DMS153 treated with DMSO at 0.1 percent for 48 hours (cell line): Measurements from ENCODE around the gene MARK3.

Experiments used
- DNase-seq: peaks from one replicate; lab custom pipeline; 2025; ENCODE audit not compliant: unreplicated experiment; lab: John Stamatoyannopoulos, UW

The MARK3 gene

DNA sequence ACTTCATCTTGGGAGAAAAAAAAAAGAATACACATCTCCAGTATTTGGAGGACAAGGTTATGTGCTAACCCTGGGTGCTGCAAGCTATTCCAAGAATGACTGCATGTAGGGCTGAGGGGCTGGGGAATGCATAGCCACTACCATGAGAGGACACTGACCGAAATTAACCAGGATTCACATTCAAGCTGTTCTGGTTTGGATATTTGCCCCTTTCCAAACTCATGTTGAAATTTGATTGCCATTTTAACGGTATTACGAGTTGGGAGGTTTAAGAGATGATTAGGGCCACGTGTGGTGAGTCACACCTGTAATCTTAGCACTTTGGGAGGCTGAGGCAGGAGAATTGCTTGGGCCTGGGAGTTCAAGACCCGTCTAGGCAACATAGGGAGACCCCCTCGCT, 18.5 kb upstream of the MARK3 start:
- no peak for DNase-seq

DNA sequence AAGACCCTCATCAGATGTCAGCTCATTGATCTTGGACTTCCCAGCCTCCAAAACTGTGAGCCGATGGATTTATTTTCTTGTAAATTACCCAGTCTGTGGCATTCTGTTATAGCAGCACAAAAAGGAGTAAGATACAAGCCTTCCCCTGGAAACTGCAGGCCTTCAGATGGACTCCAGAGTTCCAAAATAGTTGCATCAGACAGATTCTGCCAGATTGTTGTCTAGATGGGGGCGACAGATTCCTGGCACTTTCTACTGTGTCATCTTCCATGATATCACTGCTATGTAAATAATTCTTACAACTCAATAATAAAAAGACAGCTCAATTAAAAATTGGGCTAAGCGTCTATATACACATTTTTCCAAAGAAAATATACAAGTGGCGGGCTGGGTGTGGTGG, 17.2 kb upstream of the MARK3 start:
- no peak for DNase-seq

DNA sequence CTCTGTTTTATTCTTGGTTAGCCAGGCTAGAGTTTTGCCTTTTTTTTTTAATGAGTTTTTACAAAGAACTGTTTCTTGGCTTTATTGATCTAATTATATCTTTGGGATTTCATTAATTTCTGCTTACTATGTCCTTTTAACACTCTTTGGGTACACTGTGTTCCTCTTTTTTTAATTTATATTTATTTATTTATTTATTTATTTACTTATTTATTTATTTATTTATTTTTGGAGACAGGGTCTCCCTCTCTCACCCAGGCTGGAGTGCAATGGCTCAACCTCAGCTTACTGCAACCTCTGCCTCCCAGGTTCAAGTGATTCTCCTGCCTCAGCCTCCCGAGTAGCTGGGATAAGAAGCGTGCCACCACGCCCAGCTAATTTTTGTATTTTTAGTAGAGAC, 15.1 kb upstream of the MARK3 start:
- no peak for DNase-seq

DNA sequence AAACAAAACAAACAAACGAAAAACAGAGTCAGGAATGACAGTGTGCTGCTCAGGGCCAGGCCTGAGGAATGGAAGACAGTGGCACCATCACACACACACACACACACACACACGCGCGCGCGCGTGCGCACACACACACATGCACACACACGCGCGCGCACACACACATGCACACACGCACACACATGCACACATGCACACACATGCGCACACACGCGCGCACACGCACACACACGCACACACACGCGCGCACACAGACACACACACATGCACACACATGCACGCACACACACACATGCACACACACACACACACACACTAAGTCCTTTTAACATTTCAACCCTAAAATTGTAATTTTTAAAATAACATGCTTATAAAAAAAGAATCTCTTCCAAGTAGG, 13.2 kb upstream of the MARK3 start:
- no peak for DNase-seq

DNA sequence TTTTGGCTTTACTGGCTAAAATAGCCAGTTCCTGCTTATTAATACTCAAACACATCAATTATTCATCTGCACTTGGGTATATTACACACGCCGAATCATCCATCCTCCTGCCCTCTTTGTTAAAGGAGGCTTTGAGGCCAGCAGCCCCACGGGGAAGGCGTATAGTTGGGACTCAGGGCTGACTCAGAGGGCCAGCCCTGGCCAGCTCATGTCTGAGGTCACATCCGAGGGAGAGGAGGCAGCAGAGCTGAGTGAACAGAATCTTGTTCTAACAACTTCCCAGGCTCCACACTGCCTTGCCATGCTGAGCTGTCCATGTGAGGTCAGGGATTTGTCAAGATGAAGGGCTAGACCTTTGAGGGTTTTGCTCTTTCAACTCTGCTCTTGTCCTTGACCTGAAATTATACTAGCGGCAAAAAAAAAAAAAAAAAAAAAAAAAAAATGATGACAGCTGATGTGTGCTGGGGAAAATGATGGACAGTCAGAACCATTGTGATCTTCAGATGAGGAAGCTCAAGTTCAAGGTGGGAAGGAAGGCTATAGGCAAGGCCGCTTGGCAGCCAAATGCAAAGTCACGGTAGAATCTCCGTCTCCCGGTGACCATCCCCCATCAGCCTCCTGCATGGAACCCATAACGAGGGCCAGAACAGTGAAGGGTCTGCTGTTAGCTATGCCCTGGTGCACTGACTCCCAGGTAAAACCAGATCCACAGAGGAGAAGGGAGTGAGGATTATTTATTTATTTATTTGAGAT, 12.5 kb upstream of the MARK3 start:
- no peak for DNase-seq

DNA sequence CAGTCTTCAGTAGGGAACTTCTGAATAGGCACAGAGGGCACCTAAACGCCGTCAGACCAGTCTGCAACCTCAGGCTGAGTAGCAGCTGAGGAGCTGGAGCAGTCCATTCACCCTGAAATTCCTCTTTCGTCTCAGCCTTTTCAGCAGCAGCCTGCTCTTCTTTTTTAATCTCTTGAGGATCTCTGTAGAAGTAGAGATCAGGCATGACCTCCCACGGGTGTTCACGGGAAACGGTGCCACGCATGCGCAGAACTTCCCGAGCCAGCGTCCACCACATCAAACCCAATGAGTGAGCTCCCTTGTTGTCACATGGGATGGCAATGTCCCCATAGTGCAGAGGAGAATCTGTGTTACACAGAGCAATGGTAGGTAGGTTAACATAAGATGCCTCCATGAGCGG, 11.1 kb upstream of the MARK3 start:
- DNase-seq = no peak

DNA sequence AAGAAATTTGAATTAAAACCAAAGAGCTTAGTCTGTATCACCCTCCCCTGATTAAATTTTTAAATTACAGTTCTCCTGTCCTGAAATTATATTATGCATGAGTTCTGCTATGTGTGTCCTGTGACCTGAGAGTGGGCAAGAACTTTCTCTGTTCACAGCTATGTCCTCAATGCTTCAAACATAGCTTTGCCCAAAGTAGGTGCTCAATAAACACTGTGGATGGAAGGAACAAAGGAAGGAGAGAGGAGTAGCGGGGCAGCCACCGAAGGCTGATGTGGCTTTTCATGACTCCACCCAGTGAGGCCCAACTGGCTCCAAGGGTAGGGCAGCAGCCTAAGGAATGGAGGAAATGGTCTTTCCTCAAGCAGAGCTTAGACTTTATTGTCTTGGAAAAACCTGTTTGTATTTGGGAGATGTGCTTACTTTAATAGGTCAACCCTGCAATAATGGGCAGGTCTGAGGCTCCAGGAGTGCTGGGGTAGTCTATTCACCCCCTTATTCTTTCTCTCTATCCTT, 7.6 kb upstream of the MARK3 start:
- no peak for DNase-seq

DNA sequence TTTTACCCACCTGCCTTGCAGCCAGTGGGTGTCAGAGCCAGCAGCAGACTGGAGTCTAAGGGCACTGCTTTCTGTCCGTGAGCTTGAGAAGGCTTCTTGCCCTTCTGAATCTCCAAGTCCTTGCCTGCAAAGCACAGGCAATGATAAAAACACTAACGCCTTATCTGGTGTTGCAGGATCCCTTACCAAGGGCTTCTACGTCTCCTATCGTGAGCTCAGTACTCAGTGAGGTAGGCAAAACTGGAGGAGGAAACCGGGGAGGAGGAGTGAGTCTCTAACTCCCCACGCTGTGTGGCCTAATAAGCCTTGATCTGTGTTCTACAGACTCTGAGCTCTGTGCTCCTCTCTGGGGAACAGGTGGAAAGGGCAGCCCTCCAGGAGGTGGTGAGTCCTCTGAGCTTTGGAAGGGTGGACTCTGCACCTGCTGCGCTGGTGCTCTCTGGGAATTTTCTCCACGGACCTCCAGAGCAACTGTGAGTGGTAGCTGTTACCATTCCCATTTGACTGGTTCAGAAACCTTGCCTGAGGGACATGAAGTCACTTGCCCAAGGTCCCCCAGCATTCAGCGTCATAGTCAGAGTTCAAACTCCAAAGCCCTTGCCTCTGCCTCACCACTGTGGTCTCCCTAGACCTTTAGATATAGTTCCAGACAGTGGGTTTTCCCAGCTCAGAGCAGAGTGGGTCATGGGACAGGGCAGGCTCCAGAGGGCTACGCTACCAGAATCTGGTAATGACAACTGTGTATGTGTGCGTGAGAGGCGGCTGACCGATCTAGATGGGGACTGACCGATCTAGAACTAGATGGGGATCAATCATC, 7.0 kb upstream of the MARK3 start:
- no peak for DNase-seq

DNA sequence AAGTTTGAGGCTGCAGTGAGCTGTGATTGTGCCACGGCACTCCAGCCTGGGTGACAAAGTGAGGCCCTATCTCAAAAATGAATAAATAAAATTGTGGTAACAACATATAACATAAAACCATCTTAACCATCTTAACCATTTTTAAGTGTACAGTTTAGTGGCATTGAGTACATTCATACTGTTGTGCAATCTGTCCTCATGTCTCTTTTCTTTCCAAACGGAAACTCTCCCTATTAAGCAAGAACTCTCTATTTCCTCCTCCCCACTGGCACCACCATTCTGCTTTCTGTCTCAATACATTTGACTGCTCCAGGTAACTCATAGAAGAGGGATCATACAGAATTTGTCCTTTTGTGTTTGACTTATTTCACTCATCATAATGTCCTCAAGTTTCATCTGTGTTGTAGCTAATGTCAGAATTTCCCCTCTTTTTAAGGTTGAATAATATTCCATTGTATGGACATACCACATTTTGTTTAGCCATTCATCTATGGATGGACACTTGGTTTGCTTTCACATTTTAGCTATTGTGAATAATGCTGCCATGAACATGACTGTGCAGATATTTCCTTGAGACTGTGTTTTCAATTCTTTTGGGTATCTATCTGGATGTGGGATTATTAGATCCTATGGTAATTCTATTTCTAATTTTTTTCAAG, 4.4 kb upstream of the MARK3 start:
- no peak for DNase-seq

DNA sequence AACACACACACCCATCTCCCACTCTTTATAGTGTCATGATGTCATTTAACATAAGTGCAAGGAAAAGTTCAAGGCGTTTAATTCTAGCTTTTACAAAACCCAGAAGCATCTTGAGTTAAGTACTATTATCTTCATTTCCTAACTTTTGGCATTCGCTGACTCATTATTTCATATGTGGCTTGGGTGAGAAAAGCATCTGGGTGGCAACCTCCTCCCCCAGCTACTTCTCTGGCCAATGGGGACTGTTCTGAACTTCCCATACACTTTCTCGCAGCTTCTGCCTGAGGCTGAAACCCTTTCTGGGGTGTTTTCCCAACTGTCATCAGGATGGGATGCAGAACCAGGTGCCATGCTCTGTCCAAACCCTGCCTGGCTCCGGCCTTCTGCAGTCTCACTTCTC, 2.8 kb upstream of the MARK3 start:
- no peak for DNase-seq

DNA sequence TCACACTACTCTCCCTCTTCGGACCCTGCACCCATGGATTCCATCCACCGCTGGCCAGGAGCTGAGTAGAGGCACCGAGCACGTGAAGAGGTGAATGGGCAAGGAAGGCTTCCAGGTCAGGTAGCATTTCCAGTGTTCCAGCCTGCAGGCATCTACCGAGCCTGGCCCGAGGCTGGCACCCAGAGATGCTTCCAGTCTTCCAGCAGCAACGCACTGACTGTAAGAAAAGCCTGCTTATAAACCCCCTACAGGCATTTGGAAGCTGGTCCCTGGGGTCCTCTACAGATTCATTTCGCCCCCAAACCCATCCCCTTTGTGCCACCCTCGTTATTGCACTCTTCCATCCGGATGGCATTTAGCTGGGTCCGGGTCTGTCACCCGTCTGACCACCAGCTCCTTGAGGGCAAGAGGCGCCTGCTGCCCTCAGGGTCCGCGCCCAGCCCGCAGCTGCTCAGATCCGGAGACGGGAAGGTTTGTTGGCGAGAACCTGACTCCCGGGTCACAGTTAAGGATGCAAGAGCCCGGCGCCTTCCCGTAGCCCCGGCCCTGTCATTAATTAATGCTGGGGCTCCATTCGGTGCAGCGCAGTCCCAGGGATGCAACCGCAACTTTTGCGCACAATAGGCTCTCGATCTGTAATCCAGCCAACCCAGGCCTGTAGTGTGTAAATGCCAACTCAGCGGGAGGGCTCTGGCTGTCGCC, 614 bp upstream of the MARK3 start:
- no peak for DNase-seq

DNA sequence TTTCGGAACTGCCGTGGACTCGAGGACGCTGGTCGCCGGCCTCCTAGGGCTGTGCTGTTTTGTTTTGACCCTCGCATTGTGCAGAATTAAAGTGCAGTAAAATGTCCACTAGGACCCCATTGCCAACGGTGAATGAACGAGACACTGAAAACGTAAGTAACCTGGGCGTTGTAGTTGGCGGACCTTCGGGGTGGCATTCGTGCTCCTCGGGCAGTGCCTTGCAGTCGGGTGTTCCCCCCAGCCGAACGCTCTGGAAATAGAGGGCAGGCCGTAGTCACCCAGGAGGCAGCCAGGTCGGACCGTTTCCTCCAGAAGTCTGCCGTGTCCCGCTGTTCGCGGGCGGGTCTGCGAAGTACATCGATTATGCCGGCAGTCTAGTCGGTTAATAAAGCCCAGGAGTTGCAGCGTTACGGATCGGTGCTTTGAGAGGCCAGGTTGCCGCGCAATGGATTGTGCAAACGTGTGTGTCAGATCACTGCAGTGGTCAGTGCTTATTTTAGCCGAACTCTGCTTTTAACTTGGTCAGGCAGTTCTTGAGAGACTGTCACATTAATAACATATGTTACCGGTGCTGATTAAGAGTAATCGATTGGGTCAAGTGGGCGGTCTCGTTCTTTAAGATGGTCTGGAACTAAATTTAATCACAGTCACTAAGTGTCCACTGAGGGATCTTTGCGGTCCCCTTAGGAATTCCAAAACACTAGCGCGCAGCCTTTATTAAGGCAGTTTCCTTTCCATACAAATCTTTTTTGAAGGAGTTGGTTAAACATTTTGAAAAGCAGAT, 906 bp downstream of the MARK3 start:
- DNase-seq = no peak

DNA sequence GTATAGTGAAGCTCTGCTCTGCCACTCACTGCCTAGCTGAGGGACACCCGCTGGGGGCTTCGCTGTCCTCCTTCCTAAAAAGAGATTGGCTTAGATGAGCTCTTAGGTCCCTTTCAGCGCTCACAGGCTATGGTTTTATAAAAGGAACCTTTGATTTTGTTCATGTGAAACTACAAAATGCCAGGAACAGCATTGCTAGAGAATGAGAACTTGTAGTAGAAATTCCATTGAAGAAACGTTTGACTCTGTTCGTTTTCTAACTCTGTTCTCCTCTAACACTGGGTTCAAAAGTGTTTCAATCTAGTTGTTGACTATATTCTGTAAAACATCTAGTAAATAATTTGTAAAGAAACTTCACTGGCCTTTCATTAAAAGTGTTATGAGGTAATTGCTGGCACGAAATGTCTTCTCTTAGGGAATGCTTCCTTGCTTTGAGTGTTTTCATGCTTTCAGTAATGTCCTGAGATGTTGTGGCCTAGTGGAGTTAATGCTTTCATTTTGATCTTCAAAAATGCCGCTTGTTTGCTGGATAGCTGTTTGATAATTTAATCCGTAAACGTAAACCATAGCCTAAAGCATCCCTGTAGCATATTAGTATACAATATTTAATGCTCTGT, 1.6 kb downstream of the MARK3 start:
- DNase-seq = no peak

DNA sequence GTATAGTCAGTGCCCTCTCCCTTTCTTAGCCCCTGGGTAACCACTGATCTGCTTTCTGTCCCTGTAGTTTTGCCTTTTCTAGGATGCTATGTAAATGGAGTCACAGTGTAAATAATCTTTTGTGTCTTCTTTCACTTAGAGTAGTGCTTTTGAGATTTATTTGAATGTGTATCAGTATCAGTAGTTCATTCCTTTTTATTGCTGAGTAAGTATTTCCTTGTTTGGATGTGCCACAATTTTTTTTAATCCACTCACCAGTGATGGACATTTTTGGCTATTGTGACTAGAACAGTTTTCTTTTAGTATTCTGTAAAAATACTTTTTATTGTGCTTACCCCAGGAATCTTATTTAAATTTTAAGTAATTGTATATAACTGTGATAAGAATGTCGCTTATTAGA, 3.4 kb downstream of the MARK3 start:
- no peak for DNase-seq

DNA sequence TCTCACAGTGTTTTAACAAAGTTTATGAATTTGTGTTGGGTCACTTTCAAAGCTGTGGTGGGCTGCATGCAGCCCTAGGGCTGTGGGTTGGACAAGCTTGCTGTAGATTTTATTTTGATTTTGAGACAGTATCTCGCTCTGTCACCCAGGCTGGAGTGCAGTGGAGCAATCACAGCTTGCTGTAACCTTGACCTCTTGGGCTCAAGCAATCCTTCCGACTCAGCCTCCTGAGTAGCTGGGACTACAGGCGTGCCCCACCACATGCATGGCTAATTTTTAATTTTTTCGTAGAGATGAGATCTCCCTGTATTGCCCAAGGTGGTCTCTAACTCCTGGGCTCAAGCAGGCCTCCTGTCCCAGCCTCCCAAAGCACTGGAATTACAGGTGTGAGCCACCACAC, 5.4 kb downstream of the MARK3 start:
- DNase-seq = no peak

DNA sequence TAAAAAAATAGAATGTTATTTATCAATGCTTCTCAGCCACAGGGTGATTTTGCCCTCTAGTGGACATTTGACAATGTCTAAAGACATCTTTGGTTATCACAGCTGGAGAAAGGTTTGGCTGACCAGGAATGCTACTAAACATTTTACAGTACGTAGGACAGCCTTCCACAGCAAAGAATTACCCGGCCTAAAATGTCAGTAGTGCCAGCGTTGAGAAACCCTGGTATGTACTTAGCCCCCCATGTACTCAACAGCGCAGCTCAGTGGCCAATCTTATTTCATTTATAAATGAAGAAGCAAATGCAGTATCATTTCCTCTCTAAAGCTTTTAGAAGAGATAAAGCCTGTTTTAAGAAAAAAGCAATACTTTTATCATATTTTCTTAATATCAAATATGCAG, 5.8 kb downstream of the MARK3 start:
- DNase-seq = no peak

DNA sequence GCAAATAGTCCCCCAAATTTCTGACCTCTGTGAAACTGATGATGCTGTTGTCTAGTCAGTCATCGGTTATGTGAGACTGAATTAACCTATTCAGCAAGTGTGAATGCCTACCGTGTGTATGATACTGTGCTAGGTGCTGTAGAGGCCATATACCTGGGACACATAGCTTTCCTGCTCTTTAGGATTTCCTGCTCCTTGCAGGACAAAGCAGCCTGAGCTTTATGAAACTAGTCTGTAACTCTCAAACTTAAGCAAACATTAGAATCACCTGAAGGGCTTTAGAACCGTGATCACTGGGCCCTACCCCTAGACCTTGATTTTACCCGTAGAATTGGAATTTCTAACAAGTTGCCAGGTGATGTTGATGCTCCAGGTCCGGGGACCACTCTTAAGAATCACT, 6.9 kb downstream of the MARK3 start:
- DNase-seq = no peak

DNA sequence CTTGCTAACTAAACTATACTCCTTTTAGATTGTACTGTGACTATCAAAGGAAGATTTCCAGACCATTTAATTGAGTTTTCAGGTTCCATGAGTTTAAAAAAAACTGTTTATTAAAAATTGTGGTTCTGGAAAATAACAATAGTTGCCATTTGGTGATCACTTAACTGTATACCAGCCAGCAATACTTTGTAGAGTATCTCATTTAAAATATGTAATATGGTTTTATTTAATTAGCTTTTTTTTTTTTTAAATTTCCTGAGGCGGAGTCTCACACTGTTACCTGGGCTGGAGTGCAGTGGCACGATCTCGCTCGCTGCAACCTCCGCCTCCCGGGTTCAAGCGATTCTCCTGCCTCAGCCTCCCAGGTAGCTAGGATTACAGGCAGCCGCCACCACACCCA, 7.4 kb downstream of the MARK3 start:
- DNase-seq = no peak

DNA sequence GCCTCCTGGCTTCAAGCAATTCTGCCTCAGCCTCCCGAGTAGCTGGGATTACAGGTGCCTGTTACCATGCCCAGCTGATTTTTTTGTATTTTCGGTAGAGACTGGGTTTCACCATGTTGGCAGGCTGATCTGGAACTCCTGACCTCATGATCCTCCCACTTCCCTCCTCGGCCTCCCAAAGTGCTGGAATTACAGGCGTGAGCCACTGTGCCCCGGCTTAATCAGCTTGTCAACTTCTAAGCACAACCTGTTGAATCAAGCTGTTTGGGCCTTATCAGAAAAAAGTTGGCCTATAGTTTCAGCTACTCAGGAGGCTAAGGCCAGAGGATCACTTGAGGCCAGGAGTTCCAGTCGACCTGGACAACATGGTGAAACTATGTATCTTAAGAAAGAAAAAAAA, 7.9 kb downstream of the MARK3 start:
- DNase-seq = no peak
